Parietal lobe (tissue), 2 donors: ENCODE results near the gene ERVMER34-1. TPM values are rescaled to one million over a fixed set of nuclear protein-coding genes. Genes with fewer than 3 reads are reported as not detected.
A peak's percentile ranks its signal among the peaks of the same experiment; 100 is the strongest.

Source experiments
- small RNA-seq: library from RNA; depleted of rRNA; stranded (forward); fragments of <200 nt; gene quantifications from one replicate; pipeline ENCODE3, GENCODE V24; 2014; ENCODE audit warnings: low replicate concordance
- total RNA-seq: library from RNA; depleted of rRNA; stranded (reverse); fragments of >200 nt; gene quantifications from one replicate; pipeline ENCODE4 v1.2.3, GENCODE V29; 2014

ERVMER34-1 gene
- total RNA-seq: 0.94 TPM

DNA sequence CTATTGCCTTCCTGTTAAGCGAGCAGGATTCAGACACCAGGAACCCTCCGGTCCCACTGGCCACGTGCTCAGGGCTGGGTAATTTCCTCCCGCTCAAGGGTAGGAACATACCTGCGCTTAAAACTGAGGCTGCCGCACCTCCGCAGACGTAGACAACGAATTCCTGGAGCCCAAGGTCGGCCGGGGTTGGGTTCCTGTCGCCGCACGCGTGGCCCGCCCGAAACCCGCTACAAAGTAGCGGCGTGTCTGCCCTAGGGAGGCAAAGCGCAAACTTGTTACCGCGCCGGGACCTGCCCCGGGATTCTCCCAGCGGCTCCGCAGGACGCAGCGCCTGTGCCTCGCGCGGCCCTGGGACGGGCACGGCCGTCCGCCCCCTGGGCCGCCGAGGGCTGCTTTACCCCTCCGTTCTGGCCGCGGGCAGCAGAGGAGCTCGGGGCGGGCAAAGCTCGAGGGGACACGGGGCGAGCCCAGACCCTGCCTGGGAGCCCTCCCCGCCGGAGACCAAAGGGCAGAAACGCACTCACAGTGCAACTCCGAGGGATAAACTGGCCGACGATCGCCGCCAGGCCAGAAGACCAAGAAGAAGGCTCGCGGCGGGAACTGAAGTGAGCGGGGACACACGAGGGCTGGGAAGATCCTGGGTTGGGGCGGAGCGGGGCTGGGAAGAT lies at the start of gene ERVMER34-1:
Gene ERVMER34-1 (minus strand): TSS at position 607 of the 668 bp plus-strand sequence. CDS start 5,905 bp downstream, outside the sequence.

Small RNA genes lying within 50 kb of the gene (small RNA-seq; reads per million reads assigned to genes)
- 1.5 reads per million, percentile 77 among the genes with 10 or more reads in this experiment for gene MIR4449
- not detected for gene RF00019
- gene RF00568: not detected
- gene SNORA26: 40.1 reads per million, percentile 94 among the genes with 10 or more reads in this experiment

Other genes starting within 250 kb of the ERVMER34-1 start
- 76.7 TPM for gene USP46, start 92.1 kb downstream of the ERVMER34-1 start, total RNA-seq
- gene RASL11B, start 110.9 kb upstream of the ERVMER34-1 start, total RNA-seq: 20.3 TPM